ENCODE measurements around the gene SLC15A3.

SLC15A3 gene

DNA sequence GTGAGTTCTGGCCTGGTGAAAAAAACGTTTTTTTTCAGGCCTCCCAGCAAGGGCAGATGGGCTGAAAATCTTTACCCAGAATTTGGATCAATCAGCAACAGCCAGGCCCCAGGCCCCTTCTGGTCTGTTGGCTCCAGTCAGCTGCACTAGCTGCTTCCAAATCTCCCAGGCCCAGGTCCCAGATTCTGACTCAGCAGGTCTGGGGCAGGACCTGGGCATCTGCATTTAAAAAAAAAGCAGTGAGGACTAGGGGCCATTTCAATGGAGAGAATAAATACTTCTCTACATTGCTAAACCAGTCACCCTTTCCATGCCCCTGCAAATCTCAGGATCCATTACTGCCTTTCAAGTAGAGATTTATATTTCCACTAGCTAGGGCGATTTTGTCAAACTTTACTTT is 4.3 kb downstream of the SLC15A3 start:
- no peak for DNase-seq (ENCODE audit: low read depth in 4 of 4, low spot score in 1 of 4)

DNA sequence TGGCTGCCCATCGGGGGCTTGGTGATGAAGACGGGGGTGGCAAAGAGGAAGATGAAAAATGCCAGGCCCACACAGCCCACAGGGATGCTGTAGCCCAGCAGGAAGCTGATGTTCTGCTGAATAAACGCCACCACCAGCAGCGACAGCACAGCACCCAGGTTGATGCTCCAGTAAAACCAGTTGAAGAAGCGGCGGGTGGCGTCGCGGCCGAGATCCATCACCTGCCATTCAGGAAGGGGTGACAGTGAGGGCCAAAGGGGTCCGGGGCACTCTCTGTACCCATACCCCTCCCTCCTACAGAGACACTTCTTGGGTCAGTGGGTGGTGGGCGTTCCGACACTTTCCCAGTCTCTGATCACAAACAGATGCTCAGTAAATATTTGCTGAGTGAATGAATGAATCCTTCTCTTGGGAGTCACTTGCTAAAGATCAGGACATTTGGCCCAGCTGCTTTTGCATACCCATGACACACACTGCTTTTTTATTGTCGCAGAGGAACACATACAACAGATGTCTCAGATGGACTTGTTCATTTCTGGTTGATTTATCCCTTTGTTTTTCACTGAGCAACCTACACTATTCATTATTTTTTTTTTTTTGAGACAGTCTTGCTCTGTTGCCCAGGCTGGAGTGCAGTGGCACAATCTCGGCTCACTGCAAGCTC is 5.2 kb downstream of the SLC15A3 start:
- DNase-seq (ENCODE audit: low read depth in 4 of 4, low spot score in 1 of 4): no peak

DNA sequence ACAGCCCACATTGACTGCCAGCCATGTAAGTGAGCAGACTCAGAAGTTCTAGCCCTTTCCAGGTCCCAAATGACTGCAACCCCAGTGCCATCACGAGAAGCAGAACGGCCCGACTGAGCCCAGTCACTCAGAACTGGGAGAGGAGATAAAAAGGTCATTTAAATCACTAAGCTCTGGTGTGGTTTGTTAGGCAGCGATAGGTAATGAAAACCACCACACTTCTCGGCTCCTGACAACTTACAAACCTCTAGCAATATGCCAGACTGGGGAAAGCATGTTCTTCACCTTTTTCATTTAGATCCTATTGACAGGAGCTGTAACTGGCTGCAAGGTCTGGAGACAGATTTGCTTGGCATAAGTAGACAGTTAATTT is 6.7 kb downstream of the SLC15A3 start:
- DNase-seq (ENCODE audit: low read depth in 4 of 4, low spot score in 1 of 4): no peak

DNA sequence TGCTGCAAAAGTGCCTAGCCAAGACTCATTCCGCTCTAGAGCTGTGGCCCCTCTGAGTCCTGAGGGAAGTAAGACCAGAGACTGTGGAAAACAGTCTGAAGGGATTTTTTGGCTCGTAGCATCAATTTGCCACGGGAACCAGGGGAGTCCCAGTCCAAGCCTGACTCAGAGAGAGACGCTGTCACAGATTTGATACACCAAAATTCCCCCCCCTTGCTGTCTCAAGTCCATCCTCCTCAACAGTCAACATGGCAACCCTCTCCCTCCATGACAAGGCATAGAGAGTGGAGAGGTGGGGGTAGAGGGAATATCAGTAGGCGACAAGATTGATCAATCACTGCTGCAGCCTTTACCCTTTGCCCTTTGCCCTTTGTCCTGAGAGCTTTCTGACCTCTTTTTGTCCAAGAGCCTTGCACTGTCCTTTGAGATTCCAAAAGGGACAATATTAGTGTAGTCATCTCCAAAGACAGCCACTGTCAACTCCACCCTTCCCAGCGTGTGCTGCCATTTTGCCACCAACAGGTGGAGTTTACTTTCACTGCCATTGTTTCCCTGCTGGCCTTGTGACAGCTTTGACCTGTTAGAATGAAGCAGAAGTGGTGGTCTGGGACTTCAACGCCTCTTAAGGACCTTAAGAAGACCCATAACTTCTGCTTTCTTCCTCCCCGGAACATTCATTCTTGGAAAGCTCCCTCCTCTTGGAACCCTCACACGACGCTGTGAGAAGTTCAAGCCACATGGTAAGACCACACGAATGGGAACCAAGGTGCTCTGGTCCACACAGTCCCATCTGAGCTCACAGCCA is 7.3 kb downstream of the SLC15A3 start:
- DNase-seq (ENCODE audit: low read depth in 4 of 4, low spot score in 1 of 4): no peak

DNA sequence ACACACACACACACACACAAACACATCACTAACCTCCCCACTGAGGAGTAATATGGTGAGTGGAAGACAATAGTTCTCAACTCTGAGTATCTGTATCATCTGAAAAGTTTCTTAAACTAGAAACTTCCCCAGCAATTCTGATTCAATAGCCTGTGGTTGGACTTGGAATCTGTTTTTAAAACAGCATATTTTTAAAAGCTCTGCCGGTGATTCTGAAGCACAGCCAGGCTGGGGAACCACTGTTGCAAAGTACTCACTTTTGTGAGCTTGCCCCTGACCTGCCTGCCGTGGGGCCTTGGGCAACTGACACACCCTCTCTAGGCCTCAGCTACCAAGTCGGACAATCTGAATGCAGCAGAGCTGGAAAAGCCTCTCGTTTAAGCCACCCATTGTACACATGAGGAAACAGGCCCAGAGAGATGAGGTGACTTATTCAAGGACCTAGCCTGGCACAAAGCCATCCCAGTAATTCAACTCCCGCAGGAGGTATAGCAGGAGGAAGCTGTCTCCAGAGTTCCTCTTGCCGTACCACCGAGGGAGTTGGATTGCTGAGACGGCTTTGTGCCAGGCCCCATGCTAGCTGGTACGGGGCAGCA is 8.9 kb downstream of the SLC15A3 start:
- no peak for DNase-seq (ENCODE audit: low read depth in 4 of 4, low spot score in 1 of 4)

DNA sequence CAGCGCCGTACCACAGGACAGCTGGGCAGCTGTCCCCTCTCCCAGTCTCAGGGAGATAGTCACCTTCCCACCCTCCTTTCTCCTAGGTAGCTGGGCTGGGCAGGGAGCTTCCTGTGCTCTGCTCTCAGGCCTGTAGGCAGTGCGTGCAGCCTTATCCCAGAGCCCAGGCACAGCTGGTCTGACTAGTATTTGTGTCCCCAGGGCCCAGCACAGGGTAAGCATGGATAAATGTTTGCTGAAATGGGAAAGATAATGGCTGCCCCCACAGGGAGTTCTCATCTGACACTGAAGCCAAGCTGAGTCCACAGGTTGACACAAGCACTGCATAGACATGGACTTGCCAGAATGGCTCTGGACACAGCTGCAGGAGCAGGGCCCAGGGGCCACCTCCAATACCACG is 9.8 kb downstream of the SLC15A3 start:
- DNase-seq (ENCODE audit: low read depth in 4 of 4, low spot score in 1 of 4): no peak

DNA sequence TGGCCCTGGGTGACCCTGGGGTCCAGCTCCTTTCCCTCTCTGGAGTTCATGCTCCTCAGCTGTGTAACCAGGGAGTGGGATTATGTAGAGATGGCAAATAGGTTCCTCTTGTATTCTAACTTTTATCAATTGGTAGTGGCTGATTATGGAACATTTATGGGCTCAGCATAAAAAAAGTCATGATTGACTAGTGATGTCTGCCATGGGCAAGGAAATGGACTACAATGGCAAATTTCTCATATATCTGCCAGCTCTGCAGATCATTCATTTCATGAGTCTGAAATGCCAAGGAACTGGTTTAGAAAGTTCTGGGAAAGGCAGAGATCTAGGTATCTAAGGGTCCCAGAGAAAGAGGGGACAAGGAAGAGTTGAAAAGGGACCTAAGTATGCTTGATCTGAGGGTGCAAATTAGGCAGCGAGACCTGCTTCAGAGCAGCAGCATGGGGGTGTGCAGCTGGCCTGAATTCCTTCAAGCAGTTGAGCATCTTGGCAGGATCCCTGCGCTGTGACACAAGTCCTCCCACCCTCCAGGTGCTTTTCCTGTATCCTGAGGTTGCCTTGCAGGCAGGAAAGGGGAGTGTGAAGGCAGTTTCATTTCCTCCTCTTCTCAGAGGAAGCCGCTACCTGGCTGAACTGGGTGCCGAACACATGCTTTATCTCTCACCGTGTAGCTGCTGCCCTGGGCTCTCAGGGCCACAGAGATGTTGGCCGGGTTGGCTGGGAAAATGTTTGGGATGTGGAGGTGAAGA is 10.4 kb downstream of the SLC15A3 start:
- DNase-seq (ENCODE audit: low read depth in 4 of 4, low spot score in 1 of 4): no peak

DNA sequence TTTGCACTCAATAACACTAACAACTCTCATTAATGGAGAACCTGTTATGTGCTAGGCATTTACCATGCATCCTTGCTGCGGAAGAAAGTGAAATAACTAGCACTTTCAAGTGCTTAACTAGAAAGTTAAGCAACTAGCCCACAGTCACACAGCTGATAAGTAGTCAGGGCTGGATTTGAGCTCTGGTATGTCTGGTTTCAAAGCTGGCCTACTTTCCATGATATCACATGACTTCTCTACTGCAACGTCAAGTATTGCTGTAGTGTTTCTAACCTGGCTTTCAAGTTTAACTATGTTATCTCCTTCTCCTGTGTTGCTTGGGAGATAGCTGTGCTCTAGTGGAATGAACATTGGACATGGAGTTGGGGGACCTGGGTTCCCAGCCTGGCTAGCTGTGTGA is 12.1 kb downstream of the SLC15A3 start:
- no peak for DNase-seq (ENCODE audit: low read depth in 4 of 4, low spot score in 1 of 4)

DNA sequence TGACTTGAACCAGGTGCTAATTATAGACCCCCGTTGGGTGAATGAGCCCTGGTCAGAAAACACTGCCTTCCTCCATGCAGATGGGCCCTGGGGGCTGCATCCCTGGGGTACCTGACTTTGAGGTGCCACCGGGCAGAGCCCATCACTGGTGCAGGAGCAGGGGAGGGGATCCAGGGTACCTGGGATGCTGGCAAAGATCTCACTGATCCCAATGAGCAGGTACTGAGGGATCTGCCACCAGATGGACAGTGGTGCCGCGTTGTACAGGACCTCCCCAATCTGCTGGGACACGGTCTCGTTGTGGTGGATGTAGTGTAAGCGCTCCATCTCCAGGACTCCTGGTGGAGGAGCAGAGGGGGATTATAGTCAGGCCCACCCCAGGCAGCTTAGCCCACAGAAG is 12.7 kb downstream of the SLC15A3 start:
- DNase-seq (ENCODE audit: low read depth in 4 of 4, low spot score in 1 of 4): no peak

DNA sequence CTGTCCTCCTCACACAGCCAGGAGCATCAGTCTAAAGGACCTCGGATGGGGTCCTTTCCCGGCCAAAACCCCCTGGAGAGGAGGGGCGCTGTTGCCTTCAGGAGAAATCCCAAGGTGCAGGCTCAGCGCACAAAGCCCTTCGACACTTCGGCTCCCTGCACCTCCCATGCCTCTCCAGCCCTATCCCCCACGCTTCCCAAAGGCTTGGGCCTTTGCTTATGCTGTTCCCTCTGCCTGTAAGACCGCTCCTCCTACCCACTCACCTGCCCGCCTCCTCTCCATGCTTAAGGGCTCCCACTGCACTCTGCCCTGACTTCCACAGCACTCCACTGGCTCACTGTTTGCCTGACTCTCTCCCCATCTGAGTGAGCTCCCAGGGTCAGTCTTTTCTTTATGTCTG is 13.5 kb downstream of the SLC15A3 start:
- no peak for DNase-seq (ENCODE audit: low read depth in 4 of 4, low spot score in 1 of 4)

DNA sequence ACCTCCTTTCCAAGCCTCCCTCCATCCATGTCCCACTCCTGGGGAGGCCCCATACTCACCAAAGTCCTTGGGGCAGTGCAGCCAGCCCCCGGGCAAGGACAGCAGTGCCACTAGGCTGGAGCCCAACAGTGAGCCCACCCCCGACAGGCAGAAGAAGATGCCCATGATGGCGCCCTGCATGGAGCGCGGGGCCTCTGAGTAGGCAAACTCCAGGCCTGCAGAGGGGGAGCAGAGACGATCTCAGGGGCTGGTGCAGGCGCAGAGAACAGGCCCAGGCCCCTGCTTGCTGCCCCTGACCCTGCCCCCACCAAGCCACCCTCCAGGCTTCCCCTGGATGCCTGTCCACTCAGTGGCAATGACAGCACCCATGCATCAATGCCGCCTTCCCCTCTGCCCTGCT is 14.2 kb downstream of the SLC15A3 start:
- no peak for DNase-seq (ENCODE audit: low read depth in 4 of 4, low spot score in 1 of 4)

DNA sequence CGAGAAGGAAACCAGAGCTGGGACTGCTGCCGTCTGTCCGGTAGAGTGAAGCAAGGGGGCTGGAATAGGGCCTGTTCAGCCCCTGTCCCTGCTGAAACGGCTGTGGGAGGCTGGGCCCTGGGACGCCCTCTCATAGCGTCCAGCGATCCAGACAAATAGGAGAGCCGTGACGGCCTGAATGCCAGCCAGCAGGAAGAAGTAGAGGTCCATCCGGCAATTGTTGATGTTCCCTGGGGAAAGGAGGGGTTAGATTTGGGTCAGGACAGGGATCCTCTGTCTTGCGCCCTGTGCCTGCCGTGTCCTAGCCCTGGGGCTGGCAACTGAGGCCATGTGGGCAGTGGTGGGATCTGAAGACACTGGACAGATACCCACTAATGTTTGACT is 14.8 kb downstream of the SLC15A3 start:
- DNase-seq (ENCODE audit: low read depth in 4 of 4, low spot score in 1 of 4): no peak

DNA sequence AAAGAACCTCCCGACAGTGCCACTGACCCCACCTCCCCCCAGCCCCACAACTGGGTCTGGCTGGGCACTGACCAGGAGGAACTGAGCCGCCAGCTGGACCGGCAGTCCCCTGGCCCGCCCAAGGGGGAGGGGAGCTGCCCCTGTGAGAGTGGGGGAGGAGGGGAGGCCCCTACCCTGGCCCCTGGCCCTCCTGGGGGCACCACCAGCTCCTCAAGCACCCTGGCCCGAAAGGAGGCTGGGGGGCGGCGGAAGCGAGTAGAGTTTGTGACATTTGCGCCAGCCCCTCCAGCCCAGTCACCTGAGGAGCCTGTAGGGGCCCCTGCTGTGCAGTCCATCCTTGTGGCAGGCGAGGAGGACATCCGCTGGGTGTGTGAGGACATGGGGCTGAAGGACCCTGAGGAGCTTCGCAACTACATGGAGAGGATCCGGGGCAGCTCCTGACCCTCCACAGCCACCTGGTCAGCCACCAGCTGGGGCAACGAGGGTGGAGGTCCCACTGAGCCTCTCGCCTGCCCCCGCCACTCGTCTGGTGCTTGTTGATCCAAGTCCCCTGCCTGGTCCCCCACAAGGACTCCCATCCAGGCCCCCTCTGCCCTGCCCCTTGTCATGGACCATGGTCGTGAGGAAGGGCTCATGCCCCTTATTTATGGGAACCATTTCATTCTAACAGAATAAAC is 15.4 kb downstream of the SLC15A3 start:
- no peak for DNase-seq (ENCODE audit: low read depth in 4 of 4, low spot score in 1 of 4)

DNA sequence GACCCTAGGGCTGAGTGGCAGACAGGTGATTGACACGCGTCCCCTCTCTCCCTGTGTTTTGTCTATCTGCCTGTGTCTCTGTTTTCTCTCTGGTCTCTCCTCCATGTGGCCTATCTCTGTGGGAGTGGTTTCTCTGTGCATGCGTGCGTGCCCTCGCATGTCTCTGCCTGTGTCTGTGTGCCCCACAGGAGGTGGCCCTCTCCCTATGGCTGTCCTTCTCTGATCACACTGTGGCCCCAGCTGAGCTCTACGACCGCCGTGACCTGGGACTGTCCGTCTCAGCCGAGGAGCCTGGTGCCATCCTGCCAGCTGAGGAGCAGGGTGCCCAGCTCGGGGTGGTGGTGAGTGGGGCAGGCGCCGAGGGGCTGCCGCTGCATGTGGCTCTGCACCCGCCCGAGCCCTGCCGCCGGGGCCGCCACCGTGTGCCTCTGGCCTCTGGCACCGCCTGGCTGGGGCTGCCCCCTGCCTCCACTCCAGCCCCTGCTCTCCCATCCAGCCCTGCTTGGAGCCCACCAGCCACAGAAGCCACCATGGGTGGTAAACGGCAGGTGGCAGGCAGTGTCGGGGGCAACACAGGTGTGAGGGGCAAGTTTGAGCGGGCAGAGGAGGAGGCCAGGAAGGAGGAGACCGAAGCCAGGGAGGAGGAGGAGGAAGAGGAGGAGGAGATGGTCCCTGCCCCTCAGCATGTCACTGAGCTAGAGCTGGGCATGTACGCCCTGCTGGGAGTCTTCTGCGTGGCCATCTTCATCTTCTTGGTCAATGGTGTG is 16.1 kb downstream of the SLC15A3 start:
- no peak for DNase-seq (ENCODE audit: low read depth in 4 of 4, low spot score in 1 of 4)

DNA sequence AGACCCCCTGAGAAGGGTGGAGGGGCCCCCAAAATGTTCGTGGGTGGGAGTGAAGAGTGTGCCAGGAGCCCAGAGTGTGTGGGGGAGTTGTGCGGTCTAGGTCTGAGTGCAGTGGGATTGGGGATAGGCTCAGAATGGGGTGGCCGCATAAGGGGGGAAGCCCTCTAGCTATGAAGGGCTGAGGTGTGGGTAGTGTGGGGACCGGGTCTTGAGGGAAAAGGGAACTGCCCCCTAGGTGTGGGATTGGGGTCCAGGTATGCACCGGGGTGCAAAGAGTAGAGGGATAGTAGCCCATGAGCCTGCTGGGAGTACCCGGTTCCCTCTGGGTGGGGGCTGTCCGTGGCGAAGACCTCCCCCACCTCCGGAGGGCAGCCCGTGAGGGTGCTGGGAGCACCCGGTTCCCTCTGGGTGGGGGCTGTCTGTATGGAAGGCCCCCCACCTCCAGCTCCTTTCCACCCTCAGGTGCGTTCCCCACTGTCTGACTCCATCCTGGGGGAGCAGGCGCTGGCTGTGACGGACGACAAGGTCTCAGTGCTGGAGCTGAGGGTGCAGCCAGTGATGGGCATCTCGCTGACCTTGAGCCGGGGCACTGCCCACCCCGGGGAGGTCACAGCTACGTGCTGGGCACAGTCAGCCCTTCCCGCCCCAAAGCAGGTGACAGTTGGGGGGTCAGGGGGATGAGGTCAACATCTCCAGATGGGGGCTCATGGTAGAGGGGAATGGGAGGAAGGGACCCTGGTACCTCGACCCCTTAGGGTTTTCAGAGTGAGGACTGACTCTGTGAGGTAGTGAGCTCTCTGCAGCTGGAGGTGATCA is 17.0 kb downstream of the SLC15A3 start:
- no peak for DNase-seq (ENCODE audit: low read depth in 4 of 4, low spot score in 1 of 4)

DNA sequence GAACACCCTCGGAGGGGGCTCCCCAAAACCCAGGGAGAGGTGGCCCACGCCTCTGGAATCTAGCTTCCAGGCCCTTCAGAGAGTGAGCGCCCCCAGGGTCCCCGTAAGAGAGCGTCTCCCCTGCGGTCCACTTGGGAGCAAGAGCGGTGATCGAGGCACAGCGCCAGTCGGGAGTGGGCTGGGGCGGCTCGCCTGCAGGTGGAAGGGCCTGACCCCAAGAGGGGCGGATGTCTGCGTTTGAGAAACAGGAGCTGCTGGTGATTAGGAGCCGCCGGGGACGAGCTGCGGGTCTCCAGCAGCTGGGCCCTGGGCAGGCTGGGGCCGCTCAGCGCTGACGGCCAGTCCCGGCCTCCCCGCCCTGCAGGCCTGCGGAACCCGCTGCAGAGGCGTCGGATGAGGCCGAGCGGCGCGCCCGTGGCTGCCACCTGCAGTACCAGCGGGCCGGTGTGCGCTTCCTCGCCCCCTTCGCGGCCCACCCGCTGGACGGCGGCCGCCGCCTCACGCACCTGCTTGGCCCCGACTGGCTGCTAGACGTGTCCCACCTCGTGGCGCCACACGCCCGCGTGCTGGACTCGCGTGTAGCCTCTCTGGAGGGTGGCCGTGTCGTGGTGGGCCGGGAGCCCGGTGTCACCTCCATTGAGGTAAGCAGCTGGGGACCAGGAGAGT is 17.7 kb downstream of the SLC15A3 start:
- no peak for DNase-seq (ENCODE audit: low read depth in 4 of 4, low spot score in 1 of 4)

DNA sequence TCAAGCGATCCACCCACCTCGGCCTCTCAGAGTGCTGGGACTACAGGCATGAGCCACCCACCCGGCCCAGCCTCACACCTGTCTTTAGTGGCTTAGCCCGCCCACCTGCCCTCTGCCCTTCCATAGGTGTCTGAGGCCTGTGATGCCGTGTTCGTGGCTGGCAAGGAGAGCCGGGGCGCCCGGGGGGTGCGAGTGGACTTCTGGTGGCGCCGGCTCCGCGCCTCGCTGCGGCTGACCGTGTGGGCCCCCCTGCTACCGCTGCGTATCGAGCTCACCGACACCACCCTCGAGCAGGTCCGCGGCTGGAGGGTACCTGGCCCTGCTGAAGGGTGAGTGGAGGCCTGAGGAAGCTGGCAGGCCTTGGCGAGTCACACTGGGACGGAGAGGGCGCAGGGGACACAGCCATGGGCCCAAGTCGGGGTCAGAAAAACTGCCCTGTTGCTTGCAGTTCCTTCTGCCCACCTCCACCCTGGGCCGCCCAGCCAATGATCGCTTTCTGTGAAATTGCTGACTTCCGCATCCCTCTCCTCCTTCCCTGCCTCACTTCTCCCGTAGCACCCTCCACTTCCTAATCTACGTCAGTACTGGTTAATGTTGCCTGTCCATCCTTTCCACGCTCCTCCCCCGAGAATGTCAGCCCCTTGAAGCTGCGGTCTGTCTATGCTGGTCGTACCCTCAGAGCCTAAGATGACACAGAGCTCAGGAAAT is 18.4 kb downstream of the SLC15A3 start:
- DNase-seq (ENCODE audit: low read depth in 4 of 4, low spot score in 1 of 4): no peak

DNA sequence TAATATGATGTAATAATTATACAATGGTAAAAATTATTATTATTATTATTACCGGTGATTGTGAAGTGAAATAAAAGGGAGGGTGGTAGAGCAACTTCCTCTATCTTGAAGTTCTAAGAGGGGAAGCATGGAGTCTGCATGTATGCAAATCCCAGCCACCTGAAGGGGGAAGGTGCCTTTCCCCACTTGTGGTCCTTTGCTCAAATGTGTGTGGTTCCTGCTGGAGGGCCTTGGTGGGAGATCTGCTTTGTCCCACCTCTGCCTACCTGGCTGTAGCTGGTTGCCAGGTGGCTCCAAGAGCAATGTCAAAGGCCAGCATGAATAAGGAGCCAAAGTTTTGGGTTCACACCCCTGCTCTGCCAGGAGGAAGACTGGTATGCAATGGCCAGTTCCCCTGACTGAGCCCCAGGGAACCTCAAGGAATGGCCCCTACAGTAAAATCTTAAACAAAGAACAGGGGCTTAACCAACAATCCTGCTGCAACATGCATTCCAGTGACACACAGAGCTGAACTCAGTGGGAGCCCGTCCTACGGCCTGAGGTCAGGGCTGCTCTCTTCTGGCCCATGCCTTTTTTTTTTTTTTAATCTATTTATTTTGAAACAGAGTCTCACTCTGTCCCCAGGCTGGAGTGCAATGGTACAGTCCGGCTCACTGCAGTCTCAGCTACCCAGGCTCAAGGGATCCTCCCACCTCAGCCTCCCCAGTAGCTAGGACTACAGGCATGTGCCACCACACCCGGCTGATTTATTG is 19.2 kb downstream of the SLC15A3 start:
- no peak for DNase-seq (ENCODE audit: low read depth in 4 of 4, low spot score in 1 of 4)

Data from stimulated activated CD4-positive, alpha-beta T cell treated with anti-CD3 and anti-CD28 coated beads, Interleukin-1b, Interleukin-23, amount 100 ng/mL, for 24 hours (primary cell).